SU-DHL-6 (cell line): ENCODE measurements around the gene BET1L.

Source experiments
- EZH2phosphoT487 ChIP-seq: fragments of 200-600 bp; sonication (generic), shearing (Covaris generic); conservative IDR thresholded peaks from 2 replicates; pipeline ENCODE4 v1.6.1; 2018; ENCODE audit warnings: mild to moderate bottlenecking, antibody characterized with exemption, low read length, moderate library complexity, mixed read lengths
- TF ChIP-seq, protein P1 (sequence below): fragments of 200-600 bp; sonication (generic); IDR thresholded peaks from one replicate; pipeline ENCODE4 v1.5.1; 2017; ENCODE audit warnings: antibody characterized with exemption, mild to moderate bottlenecking, low read length, moderate library complexity; ENCODE audit not compliant: insufficient read depth, poor library complexity, severe bottlenecking

DNA sequence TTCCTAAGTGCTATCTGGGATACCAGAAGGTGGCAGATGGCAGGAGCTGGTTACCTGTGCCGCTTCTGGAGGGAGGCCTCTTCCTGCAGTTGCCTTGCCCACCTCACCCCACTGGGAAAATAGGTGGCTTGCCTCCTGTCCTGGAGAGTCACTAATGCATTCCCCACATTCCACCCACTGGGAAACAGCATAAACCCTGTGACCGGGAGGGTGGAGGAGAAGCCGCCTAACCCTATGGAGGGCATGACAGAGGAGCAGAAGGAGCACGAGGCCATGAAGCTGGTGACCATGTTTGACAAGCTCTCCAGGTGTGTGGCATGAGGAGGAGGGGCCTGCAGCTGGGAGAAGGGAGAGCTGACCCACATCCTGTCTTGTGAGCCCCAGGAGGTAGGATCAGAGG is 5.9 kb upstream of the BET1L start:
- TF ChIP-seq, protein P1, sequence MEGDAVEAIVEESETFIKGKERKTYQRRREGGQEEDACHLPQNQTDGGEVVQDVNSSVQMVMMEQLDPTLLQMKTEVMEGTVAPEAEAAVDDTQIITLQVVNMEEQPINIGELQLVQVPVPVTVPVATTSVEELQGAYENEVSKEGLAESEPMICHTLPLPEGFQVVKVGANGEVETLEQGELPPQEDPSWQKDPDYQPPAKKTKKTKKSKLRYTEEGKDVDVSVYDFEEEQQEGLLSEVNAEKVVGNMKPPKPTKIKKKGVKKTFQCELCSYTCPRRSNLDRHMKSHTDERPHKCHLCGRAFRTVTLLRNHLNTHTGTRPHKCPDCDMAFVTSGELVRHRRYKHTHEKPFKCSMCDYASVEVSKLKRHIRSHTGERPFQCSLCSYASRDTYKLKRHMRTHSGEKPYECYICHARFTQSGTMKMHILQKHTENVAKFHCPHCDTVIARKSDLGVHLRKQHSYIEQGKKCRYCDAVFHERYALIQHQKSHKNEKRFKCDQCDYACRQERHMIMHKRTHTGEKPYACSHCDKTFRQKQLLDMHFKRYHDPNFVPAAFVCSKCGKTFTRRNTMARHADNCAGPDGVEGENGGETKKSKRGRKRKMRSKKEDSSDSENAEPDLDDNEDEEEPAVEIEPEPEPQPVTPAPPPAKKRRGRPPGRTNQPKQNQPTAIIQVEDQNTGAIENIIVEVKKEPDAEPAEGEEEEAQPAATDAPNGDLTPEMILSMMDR, result no peak
- TF ChIP-seq EZH2phosphoT487, result no peak
